ENCODE results near the gene ZSWIM6. TPM values are rescaled to one million over a fixed set of nuclear protein-coding genes. Genes with fewer than 3 reads are reported as not detected.

The ZSWIM6 gene
- polyA plus RNA-seq, 1 experiment, result 11.1 TPM

GRCh38 chr5:61293873-61294272, 38.2 kb upstream of the ZSWIM6 start:
- ChIA-PET POLR2A (no interaction called here), CTCF (no interaction called here)
- TF ChIP-seq CTCF (IDR thresholded peaks at IDR 0.05; ENCODE audit: insufficient read depth, low read depth, low read length), result no peak
- H3K27me3 ChIP-seq (ENCODE audit: control insufficient read depth, insufficient read depth, low read length), result no peaks in the 10 kb centered on the region
- no peak overlapping the region for H3K4me3 ChIP-seq (ENCODE audit: low read depth, low read length)
- H3K36me3 ChIP-seq (ENCODE audit: control insufficient read depth, insufficient read depth, low read length), result no peaks in the 10 kb centered on the region
- no peak for DNase-seq (ENCODE audit: low read depth)

- CTCF ChIA-PET, result interaction anchor here (1.1 kb wide), 1 partner anchor 9 kb away, joined by 4 read pairs; no protein-coding TSS in a partner anchor
- TF ChIP-seq CTCF (IDR thresholded peaks at IDR 0.05; ENCODE audit: insufficient read depth, low read depth, low read length), result no peak
Measured at GRCh38 chr5:61295365-61295764, 36.7 kb upstream of the ZSWIM6 start.

GRCh38 chr5:61298066-61298465, 34.0 kb upstream of the ZSWIM6 start:
- Histone ChIP-seq H3K4me3 (ENCODE audit: low read depth, low read length) (no peak overlapping the region), H3K36me3 (ENCODE audit: control insufficient read depth, insufficient read depth, low read length) (no peaks in the 10 kb centered on the region), H3K27me3 (ENCODE audit: control insufficient read depth, insufficient read depth, low read length) (no peaks in the 10 kb centered on the region)
- no peak for DNase-seq (ENCODE audit: low read depth)
- TF ChIP-seq CTCF (IDR thresholded peaks at IDR 0.05; ENCODE audit: insufficient read depth, low read depth, low read length), result no peak
- ChIA-PET CTCF (interaction anchor here (0.7 kb wide), 1 partner anchor 132 kb away, joined by 3 read pairs; no protein-coding TSS in a partner anchor), POLR2A (no interaction called here)

More at GRCh38 chr5:61295365-61295764, 36.7 kb upstream of the ZSWIM6 start:
- POLR2A ChIA-PET, result no interaction called here
- Histone ChIP-seq H3K4me3 (ENCODE audit: low read depth, low read length) (no peak overlapping the region), H3K27me3 (ENCODE audit: control insufficient read depth, insufficient read depth, low read length) (no peaks in the 10 kb centered on the region), H3K36me3 (ENCODE audit: control insufficient read depth, insufficient read depth, low read length) (no peaks in the 10 kb centered on the region)
- no peak for DNase-seq (ENCODE audit: low read depth)

- H3K27me3 ChIP-seq (ENCODE audit: control insufficient read depth, insufficient read depth, low read length), result no peaks in the 10 kb centered on the region
- CTCF ChIA-PET, result no interaction called here
- no peak for TF ChIP-seq CTCF (IDR thresholded peaks at IDR 0.05; ENCODE audit: insufficient read depth, low read depth, low read length)
- POLR2A ChIA-PET, result no interaction called here
- no peak for DNase-seq (ENCODE audit: low read depth)
- H3K36me3 ChIP-seq (ENCODE audit: control insufficient read depth, insufficient read depth, low read length), result no peaks in the 10 kb centered on the region
- H3K4me3 ChIP-seq (ENCODE audit: low read depth, low read length), result no peak overlapping the region
Measured at GRCh38 chr5:61298580-61298979, 33.5 kb upstream of the ZSWIM6 start.

- DNase-seq (ENCODE audit: low read depth), result no peak
- Histone ChIP-seq H3K4me3 (ENCODE audit: low read depth, low read length) (no peak overlapping the region), H3K27me3 (ENCODE audit: control insufficient read depth, insufficient read depth, low read length) (no peaks in the 10 kb centered on the region), H3K36me3 (ENCODE audit: control insufficient read depth, insufficient read depth, low read length) (no peaks in the 10 kb centered on the region)
- no peak for TF ChIP-seq CTCF (IDR thresholded peaks at IDR 0.05; ENCODE audit: insufficient read depth, low read depth, low read length)
- POLR2A ChIA-PET, result no interaction called here
- CTCF ChIA-PET, result interaction anchor here (0.8 to 1.4 kb wide), 2 partner anchors 9 to 19 kb away, joined by 3 to 8 read pairs; no protein-coding TSS in a partner anchor
Measured at GRCh38 chr5:61299261-61299681, 32.8 kb upstream of the ZSWIM6 start.

Measured in BJ (cell line).